ENCODE data around the gene DAPK2. TPM values are rescaled to one million over a fixed set of nuclear protein-coding genes. Genes with fewer than 3 reads are reported as not detected.

Gene DAPK2
- total RNA-seq, 1 donor from 2014 or later: 0.52 TPM

GRCh38 chr15:63905558-63906265 is 140.6 kb downstream of the DAPK2 start:
- H3K27me3 Mint-ChIP-seq (ENCODE audit: low read depth, unreplicated experiment): peaks cover 29% of the 10 kb centered on the region
- no peak for FAIRE-seq
- Histone ChIP-seq H3K9ac (ENCODE audit: low read length) (no peak overlapping the region), H2AFZ (ENCODE audit: low read depth, low read length) (no peak overlapping the region), H3K36me3 (ENCODE audit: insufficient read depth, low read length) (no peaks in the 10 kb centered on the region), H3K4me1 (ENCODE audit: insufficient read depth, low read length) (peaks cover 19% of the 10 kb centered on the region), H3K4me3 (ENCODE audit: insufficient read depth, low read depth, low read length) (no peak overlapping the region), H4K20me1 (ENCODE audit: insufficient read depth, low read length) (no peaks in the 10 kb centered on the region), H3K27ac (ENCODE audit: low read depth, low read length) (no peak overlapping the region), H3K4me2 (ENCODE audit: low read length) (no peak overlapping the region), H3K9me3 (ENCODE audit: insufficient read depth, low read depth, low read length) (no peaks in the 10 kb centered on the region), H3K27me3 (ENCODE audit: insufficient read depth, low read length) (peaks cover 3% of the 10 kb centered on the region), H3K79me2 (ENCODE audit: insufficient read depth, low read length) (no peaks in the 10 kb centered on the region)
- H3K4me1 Mint-ChIP-seq (ENCODE audit: low read depth, unreplicated experiment): peaks cover 14% of the 10 kb centered on the region
- H3K36me3 Mint-ChIP-seq (ENCODE audit: low read depth, unreplicated experiment): no peaks in the 10 kb centered on the region
- TF ChIP-seq CTCF (IDR thresholded peaks at IDR 0.05; ENCODE audit: insufficient read depth, low read depth, low read length): no peak
- TF ChIP-seq EZH2 (IDR thresholded peaks at IDR 0.05; ENCODE audit: insufficient read depth, low read length): no peak
- DNase-seq (ENCODE audit: low read depth): no peak
- no peak overlapping the region for H3K4me3 Mint-ChIP-seq (ENCODE audit: unreplicated experiment)
- peaks cover 2% of the 10 kb centered on the region for H3K9me3 Mint-ChIP-seq (ENCODE audit: unreplicated experiment)
- H3K27ac Mint-ChIP-seq (ENCODE audit: unreplicated experiment): no peak overlapping the region

DNA sequence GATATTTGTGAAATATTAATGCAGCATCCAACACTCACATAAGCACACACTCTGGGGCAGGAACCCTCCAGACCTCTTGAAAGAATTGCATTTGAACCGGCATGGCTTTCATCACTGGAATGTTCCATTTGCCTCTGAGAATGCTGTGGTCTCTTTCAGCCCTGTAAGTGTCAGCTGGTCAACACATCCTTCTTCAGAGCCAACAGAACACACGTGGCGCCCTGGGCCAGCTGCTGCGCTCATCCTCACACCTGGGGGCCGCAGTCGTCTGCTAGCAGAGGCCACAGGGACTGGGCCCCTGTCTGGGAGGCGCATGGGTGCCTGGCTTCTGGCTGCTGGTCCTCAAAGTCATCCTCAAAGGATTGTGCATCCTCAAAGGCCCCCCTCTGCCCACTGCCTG is 141.2 kb downstream of the DAPK2 start:
- Histone ChIP-seq H3K4me3 (ENCODE audit: insufficient read depth, low read depth, low read length) (no peak overlapping the region), H3K4me1 (ENCODE audit: insufficient read depth, low read length) (peaks cover 17% of the 10 kb centered on the region), H3K9ac (ENCODE audit: low read length) (no peak overlapping the region), H2AFZ (ENCODE audit: low read depth, low read length) (no peak overlapping the region), H3K9me3 (ENCODE audit: insufficient read depth, low read depth, low read length) (no peaks in the 10 kb centered on the region), H3K4me2 (ENCODE audit: low read length) (no peak overlapping the region), H3K27ac (ENCODE audit: low read depth, low read length) (no peak overlapping the region), H3K79me2 (ENCODE audit: insufficient read depth, low read length) (no peaks in the 10 kb centered on the region), H3K27me3 (ENCODE audit: insufficient read depth, low read length) (peaks cover 3% of the 10 kb centered on the region), H3K36me3 (ENCODE audit: insufficient read depth, low read length) (no peaks in the 10 kb centered on the region), H4K20me1 (ENCODE audit: insufficient read depth, low read length) (no peaks in the 10 kb centered on the region)
- FAIRE-seq (no peak), DNase-seq (ENCODE audit: low read depth) (no peak)
- H3K4me1 Mint-ChIP-seq (ENCODE audit: low read depth, unreplicated experiment): peaks cover 12% of the 10 kb centered on the region
- H3K27ac Mint-ChIP-seq (ENCODE audit: unreplicated experiment): no peak overlapping the region
- no peaks in the 10 kb centered on the region for H3K36me3 Mint-ChIP-seq (ENCODE audit: low read depth, unreplicated experiment)
- H3K4me3 Mint-ChIP-seq (ENCODE audit: unreplicated experiment): no peak overlapping the region
- TF ChIP-seq CTCF (IDR thresholded peaks at IDR 0.05; ENCODE audit: insufficient read depth, low read depth, low read length): no peak
- no peak for TF ChIP-seq EZH2 (IDR thresholded peaks at IDR 0.05; ENCODE audit: insufficient read depth, low read length)
- peaks cover 34% of the 10 kb centered on the region for H3K27me3 Mint-ChIP-seq (ENCODE audit: low read depth, unreplicated experiment)
- peaks cover 2% of the 10 kb centered on the region for H3K9me3 Mint-ChIP-seq (ENCODE audit: unreplicated experiment)

- Mint-ChIP-seq H3K4me3 (ENCODE audit: unreplicated experiment) (no peak overlapping the region), H3K27me3 (ENCODE audit: low read depth, unreplicated experiment) (peaks cover 43% of the 10 kb centered on the region), H3K27ac (ENCODE audit: unreplicated experiment) (no peak overlapping the region), H3K36me3 (ENCODE audit: low read depth, unreplicated experiment) (no peaks in the 10 kb centered on the region), H3K4me1 (ENCODE audit: low read depth, unreplicated experiment) (peaks cover 3% of the 10 kb centered on the region), H3K9me3 (ENCODE audit: unreplicated experiment) (peaks cover 2% of the 10 kb centered on the region)
- H2AFZ ChIP-seq (ENCODE audit: low read depth, low read length): no peak overlapping the region
- no peak for FAIRE-seq
- H3K36me3 ChIP-seq (ENCODE audit: insufficient read depth, low read length): no peaks in the 10 kb centered on the region
- TF ChIP-seq CTCF (IDR thresholded peaks at IDR 0.05; ENCODE audit: insufficient read depth, low read depth, low read length): no peak
- TF ChIP-seq EZH2 (IDR thresholded peaks at IDR 0.05; ENCODE audit: insufficient read depth, low read length): no peak
- peaks cover 3% of the 10 kb centered on the region for H3K27me3 ChIP-seq (ENCODE audit: insufficient read depth, low read length)
- no peak overlapping the region for H3K4me2 ChIP-seq (ENCODE audit: low read length)
- H3K27ac ChIP-seq (ENCODE audit: low read depth, low read length): no peak overlapping the region
- peaks cover 6% of the 10 kb centered on the region for H3K4me1 ChIP-seq (ENCODE audit: insufficient read depth, low read length)
- H4K20me1 ChIP-seq (ENCODE audit: insufficient read depth, low read length): no peaks in the 10 kb centered on the region
- no peaks in the 10 kb centered on the region for H3K79me2 ChIP-seq (ENCODE audit: insufficient read depth, low read length)
- DNase-seq (ENCODE audit: low read depth): no peak
- no peak overlapping the region for H3K4me3 ChIP-seq (ENCODE audit: insufficient read depth, low read depth, low read length)
- H3K9me3 ChIP-seq (ENCODE audit: insufficient read depth, low read depth, low read length): no peaks in the 10 kb centered on the region
- H3K9ac ChIP-seq (ENCODE audit: low read length): no peak overlapping the region
Measured at GRCh38 chr15:63904042-63904441, 142.2 kb downstream of the DAPK2 start.
